LNCAP (cell line): ENCODE data around the gene RGS7BP.

Experiments used
- CTCF ChIP-seq: fragments of 450-650 bp; IDR thresholded peaks from 2 replicates; pipeline ENCODE4 v1.5.1; 2017; ENCODE audit warnings: mild to moderate bottlenecking

The RGS7BP gene

GRCh38 chr5:64566310-64566916 is 60.6 kb downstream of the RGS7BP start:
- no peak for TF ChIP-seq CTCF

- TF ChIP-seq CTCF = no peak
Observed at GRCh38 chr5:64569858-64570257, 64.0 kb downstream of the RGS7BP start.

GRCh38 chr5:64570395-64570996 is 64.7 kb downstream of the RGS7BP start:
- no peak for TF ChIP-seq CTCF

GRCh38 chr5:64575561-64575960 is 69.7 kb downstream of the RGS7BP start:
- TF ChIP-seq CTCF = no peak

GRCh38 chr5:64576250-64576649 is 70.4 kb downstream of the RGS7BP start:
- TF ChIP-seq CTCF = no peak

- no peak for TF ChIP-seq CTCF
Observed at GRCh38 chr5:64585646-64586045, 79.8 kb downstream of the RGS7BP start.

GRCh38 chr5:64587370-64587769 is 81.6 kb downstream of the RGS7BP start:
- TF ChIP-seq CTCF = no peak
